Lower leg skin (tissue), 4 donors: ENCODE data around the gene KIAA1671. TPM values are rescaled to one million over a fixed set of nuclear protein-coding genes. Genes with fewer than 3 reads are reported as not detected.

Experiments
- DNase-seq, 2 donors: peaks; one replicate each; pipeline ENCODE4 v3.0.0-alpha.2; 2019; ENCODE audit warnings: low spot score in 2 of 2
- H3K4me3 ChIP-seq: fragments of 200-600 bp; sonication (generic); 2 replicates; pipeline ENCODE4 v1.5.1; 2017; ENCODE audit warnings: mild to moderate bottlenecking, low read depth; ENCODE audit not compliant: poor library complexity, severe bottlenecking
- CTCF ChIP-seq, 3 donors: fragments of 450-650 bp; IDR thresholded peaks; one replicate each; pipeline ENCODE4 v1.5.1; 2016; ENCODE audit warnings: antibody characterized with exemption in 3 of 3, mild to moderate bottlenecking in 3 of 3, moderate library complexity in 2 of 3
- POLR2A ChIP-seq, 2 donors: fragments of 450-650 bp; IDR thresholded peaks; one replicate each; pipeline ENCODE4 v1.6.1; 2016 to 2017; ENCODE audit warnings: antibody characterized with exemption in 2 of 2, mild to moderate bottlenecking in 1 of 2, moderate library complexity in 1 of 2
- WGBS, 2 donors: methylation state at CpG; one replicate each; pipeline ENCODE4 v1.1.5; 2018; 5-methylcytosine and 5-hydroxymethylcytosine counted together
- intact Hi-C: fragments of 100-400 bp; cut with DNase I; formaldehyde crosslinking; loops from one replicate; pipeline ENCODE4 v1.15.0; 2023; ENCODE audit warnings: low total_unique reads
- total RNA-seq, 4 donors: library from RNA; depleted of rRNA; stranded (reverse); fragments of >200 nt; gene quantifications; one replicate each; pipeline ENCODE4 v1.1.0, GENCODE V29; 2016

Gene KIAA1671
- total RNA-seq, 4 donors from 2014 or later: 60.0 to 87.8 (median 85.1) TPM

GRCh38 chr22:25147642-25147928, 195.1 kb downstream of the KIAA1671 start:
- TF ChIP-seq POLR2A (IDR thresholded peaks at IDR 0.05) (no peak), CTCF (IDR thresholded peaks at IDR 0.05) (no peak)
- no peak overlapping the region for H3K4me3 ChIP-seq
- no peak for DNase-seq
- intact Hi-C loops: no loop called here
- WGBS, 2 donors: 64 to 77% methylated on average over 2 of the region's 2 CpGs

GRCh38 chr22:25148149-25148691, 195.7 kb downstream of the KIAA1671 start:
- TF ChIP-seq POLR2A (IDR thresholded peaks at IDR 0.05) (no peak), CTCF (IDR thresholded peaks at IDR 0.05) (no peak)
- 14 to 19% methylated on average over 4 of the region's 4 CpGs for WGBS, 2 donors
- no peak for DNase-seq
- no peak overlapping the region for H3K4me3 ChIP-seq
- intact Hi-C loops: no loop called here

- DNase-seq: no peak
- WGBS, 2 donors: 64 to 69% methylated on average over 6 of the region's 6 CpGs
- TF ChIP-seq POLR2A (IDR thresholded peaks at IDR 0.05) (no peak), CTCF (IDR thresholded peaks at IDR 0.05) (no peak)
- intact Hi-C loops: no loop called here
- H3K4me3 ChIP-seq: no peak overlapping the region
Observed at GRCh38 chr22:25149014-25149413, 196.5 kb downstream of the KIAA1671 start.

- 34 to 52% methylated on average over 8 of the region's 8 CpGs for WGBS, 2 donors
- peak in 1 of 2 donors; percentile 82 for DNase-seq
- no peak overlapping the region for H3K4me3 ChIP-seq
- intact Hi-C loops: no loop called here
- TF ChIP-seq CTCF (IDR thresholded peaks at IDR 0.05) (no peak), POLR2A (IDR thresholded peaks at IDR 0.05) (no peak)
Observed at GRCh38 chr22:25153961-25154666, 201.6 kb downstream of the KIAA1671 start.

- intact Hi-C loops: no loop called here
- H3K4me3 ChIP-seq: no peak overlapping the region
- DNase-seq: no peak
- whole genome bisulfite sequencing, 2 donors: 18 to 48% methylated on average over 2 of the region's 2 CpGs
- TF ChIP-seq CTCF (IDR thresholded peaks at IDR 0.05): no peak
- TF ChIP-seq POLR2A (IDR thresholded peaks at IDR 0.05): no peak
Observed at GRCh38 chr22:25154667-25154999, 202.1 kb downstream of the KIAA1671 start.

GRCh38 chr22:25156736-25157135, 204.2 kb downstream of the KIAA1671 start:
- no peak overlapping the region for H3K4me3 ChIP-seq
- DNase-seq: no peak
- 46 to 60% methylated on average over 4 of the region's 4 CpGs for WGBS, 2 donors
- intact Hi-C loops: no loop called here
- TF ChIP-seq POLR2A (IDR thresholded peaks at IDR 0.05): no peak
- no peak for TF ChIP-seq CTCF (IDR thresholded peaks at IDR 0.05)
